OCI-LY3 (cell line): Measurements from ENCODE around the gene CCDC138.

ENCODE experiments used
- H2AFZ ChIP-seq: fragments of 200-600, 300-600 bp; shearing (Covaris generic); 2 replicates; pipeline ENCODE4 v1.6.0; 2014; ENCODE audit warnings: antibody characterized with exemption, low read depth, low read length
- H3K27ac ChIP-seq: fragments of 200-600, 300-600 bp; sonication (generic); 2 replicates; pipeline ENCODE4 v1.5.1; 2014; ENCODE audit warnings: mild to moderate bottlenecking, low read length, moderate library complexity, mixed read lengths
- H3K27me3 ChIP-seq: fragments of 200-600, 300-600 bp; sonication (generic); 2 replicates; pipeline ENCODE4 v1.6.1; 2014; ENCODE audit warnings: low read depth, low read length, mixed read lengths
- H3K36me3 ChIP-seq: fragments of 200-600, 300-600 bp; sonication (generic); replicated peaks from 2 replicates; pipeline ENCODE3; 2014; ENCODE audit warnings: low read depth, low read length, mixed read lengths
- H3K4me1 ChIP-seq: fragments of 300-600, 200-600 bp; sonication (generic); 2 replicates; pipeline ENCODE4 v1.6.1; 2014; ENCODE audit warnings: low read length, mixed read lengths
- H3K4me2 ChIP-seq: fragments of 200-600, 300-600 bp; sonication (generic); 2 replicates; pipeline ENCODE4 v1.6.1; 2014; ENCODE audit warnings: low read length, mixed read lengths
- H3K4me3 ChIP-seq: fragments of 300-600, 200-600 bp; sonication (generic); 2 replicates; pipeline ENCODE4 v1.5.1; 2014; ENCODE audit warnings: antibody characterized with exemption, mild to moderate bottlenecking, low read length, moderate library complexity
- H3K79me2 ChIP-seq: fragments of 300-600, 200-600 bp; shearing (Covaris generic); 2 replicates; pipeline ENCODE4 v1.6.1; 2014; ENCODE audit warnings: mild to moderate bottlenecking, low read length, mixed read lengths
- H3K9ac ChIP-seq: fragments of 300-600, 200-600 bp; shearing (Covaris generic); 2 replicates; pipeline ENCODE4 v1.6.0; 2014; ENCODE audit warnings: mild to moderate bottlenecking, low read length, moderate library complexity
- H3K9me3 ChIP-seq: fragments of 200-600, 300-600 bp; shearing (Covaris generic); 2 replicates; pipeline ENCODE4 v1.6.1; 2014; ENCODE audit warnings: low read length, mixed read lengths; ENCODE audit not compliant: insufficient read depth
- H4K20me1 ChIP-seq: fragments of 200-600, 300-600 bp; sonication (generic); 2 replicates; pipeline ENCODE4 v1.6.1; 2016; ENCODE audit warnings: low read length, mixed read lengths; ENCODE audit not compliant: insufficient read depth
- CTCF ChIP-seq: fragments of 200-600, 300-600 bp; sonication (generic); IDR thresholded peaks from 2 replicates; pipeline ENCODE4 v1.5.1; 2014; ENCODE audit warnings: antibody characterized with exemption, low read length, low read depth
- EZH2phosphoT487 ChIP-seq: fragments of 200-600 bp; shearing (Covaris generic); IDR thresholded peaks from 2 replicates; pipeline ENCODE4 v1.6.1; 2018; ENCODE audit warnings: antibody characterized with exemption, mixed run types, low read depth

The CCDC138 gene

GRCh38 chr2:108870069-108870644, 83.6 kb downstream of the CCDC138 start:
- Histone ChIP-seq H4K20me1 (no peaks in the 10 kb centered on the region), H3K27ac (no peak overlapping the region), H3K4me1 (no peaks in the 10 kb centered on the region), H3K79me2 (no peaks in the 10 kb centered on the region), H2AFZ (no peak overlapping the region), H3K9me3 (peaks cover 19% of the 10 kb centered on the region; the same call in 1 of the 2 replicates), H3K4me3 (no peak overlapping the region), H3K27me3 (no peaks in the 10 kb centered on the region), H3K36me3 (peaks cover 63% of the 10 kb centered on the region), H3K9ac (no peak overlapping the region), H3K4me2 (no peak overlapping the region)
- TF ChIP-seq EZH2phosphoT487 (no peak), CTCF (no peak)

- TF ChIP-seq CTCF (no peak), EZH2phosphoT487 (no peak)
- no peaks in the 10 kb centered on the region for H3K4me1 ChIP-seq
- H3K4me3 ChIP-seq, result no peak overlapping the region
- H4K20me1 ChIP-seq, result no peaks in the 10 kb centered on the region
- H3K79me2 ChIP-seq, result no peaks in the 10 kb centered on the region
- no peak overlapping the region for H2AFZ ChIP-seq
- no peaks in the 10 kb centered on the region for H3K9me3 ChIP-seq
- H3K9ac ChIP-seq, result no peak overlapping the region
- no peaks in the 10 kb centered on the region for H3K27me3 ChIP-seq
- no peak overlapping the region for H3K4me2 ChIP-seq
- H3K27ac ChIP-seq, result no peak overlapping the region
- peaks cover 28% of the 10 kb centered on the region for H3K36me3 ChIP-seq
These were observed 90.9 kb downstream of the CCDC138 start for GRCh38 chr2:108877506-108877905.

- Histone ChIP-seq H3K9me3 (no peaks in the 10 kb centered on the region), H3K4me1 (no peaks in the 10 kb centered on the region), H4K20me1 (no peaks in the 10 kb centered on the region), H3K9ac (no peak overlapping the region), H3K36me3 (peaks cover 24% of the 10 kb centered on the region), H3K79me2 (no peaks in the 10 kb centered on the region), H2AFZ (no peak overlapping the region), H3K27ac (no peak overlapping the region), H3K4me2 (no peak overlapping the region), H3K4me3 (no peak overlapping the region), H3K27me3 (no peaks in the 10 kb centered on the region)
- TF ChIP-seq EZH2phosphoT487 (no peak), CTCF (no peak)
These were observed 91.7 kb downstream of the CCDC138 start for GRCh38 chr2:108878276-108878675.

GRCh38 chr2:108884619-108885018, 98.0 kb downstream of the CCDC138 start:
- Histone ChIP-seq H2AFZ (no peak overlapping the region), H3K4me1 (no peaks in the 10 kb centered on the region), H4K20me1 (no peaks in the 10 kb centered on the region), H3K36me3 (peaks cover 5% of the 10 kb centered on the region), H3K4me3 (no peak overlapping the region), H3K4me2 (no peak overlapping the region), H3K79me2 (no peaks in the 10 kb centered on the region), H3K9me3 (peaks cover 3% of the 10 kb centered on the region; the same call in 1 of the 2 replicates), H3K27ac (no peak overlapping the region), H3K9ac (no peak overlapping the region), H3K27me3 (no peaks in the 10 kb centered on the region)
- TF ChIP-seq CTCF (no peak), EZH2phosphoT487 (no peak)
